HepG2 (cell line): Measurements from ENCODE around the gene BRD2. TPM values are rescaled to one million over a fixed set of nuclear protein-coding genes. Genes with fewer than 3 reads are reported as not detected.

Source experiments
- ATAC-seq: fragments of 200-7000 bp; cut with Tn5 transposase; 3 replicates; pipeline ENCODE4 v1.9.1; 2020; ENCODE audit warnings: mild to moderate bottlenecking, moderate library complexity
- BruUV-seq: library from RNA; stranded (reverse); fragments of 400-500 nt; replicated peaks from 2 replicates; lab custom pipeline; 2021; lab: Mats Ljungman, UMichigan
- CTCF ChIA-PET: fragments of 300-600 bp; formaldehyde crosslinking; extraction: SDS; loops from one replicate; lab custom pipeline; 2021; ENCODE audit warnings: low total read pairs, inconsistent platforms, low intra/inter-chr PET ratio; lab: Yijun Ruan, JAX
- POLR2A ChIA-PET: fragments of 350-600 bp; sonication (Branson Sonifier 250); formaldehyde crosslinking; loops from one replicate; lab custom pipeline; 2020; ENCODE audit warnings: antibody characterized with exemption, inconsistent platforms; lab: Yijun Ruan, JAX
- DNase-seq: peaks from one replicate; pipeline ENCODE4 v3.0.0-alpha.2; 2015; ENCODE audit warnings: low spot score
- FAIRE-seq: peaks from 3 replicates; lab custom pipeline; 2011; peaks lifted over from hg19 to GRCh38; lab: Jason Lieb, UNC
- H2AFZ ChIP-seq: one replicate; pipeline ENCODE4 v1.6.1; 2011; ENCODE audit warnings: low read length, inconsistent platforms
- H3K27ac ChIP-seq: fragments of 300-600 bp; 3 replicates; pipeline ENCODE4 v1.8.0; 2011; ENCODE audit warnings: mixed run types, mild to moderate bottlenecking, mixed read lengths, low read length, inconsistent platforms; ENCODE audit not compliant: insufficient read depth; ENCODE audit errors: extremely low read length
- H3K27me3 ChIP-seq, 2 experiments: fragments of 200-600 bp in 1 of 2; 2 replicates in 1 of 2; 3 replicates in 1 of 2; pipeline versions ENCODE4 v1.6.0 to v1.8.0; 2011; ENCODE audit warnings: low read length in 2 of 2, mild to moderate bottlenecking in 2 of 2, moderate library complexity in 2 of 2, inconsistent platforms in 1 of 2; ENCODE audit not compliant: insufficient read depth in 2 of 2, control insufficient read depth in 1 of 2
- H3K36me3 ChIP-seq, 2 experiments: fragments of 200-600 bp in 1 of 2; replicated peaks in 1 of 2; 2 replicates in 1 of 2; 3 replicates in 1 of 2; pipeline versions ENCODE4 v1.5.1 to v1.8.0; 2011; ENCODE audit warnings: low read length in 2 of 2, inconsistent platforms in 1 of 2; ENCODE audit not compliant: insufficient read depth in 2 of 2, control insufficient read depth in 1 of 2
- H3K4me1 ChIP-seq: 2 replicates; pipeline ENCODE4 v1.5.1; 2012; ENCODE audit warnings: low read length, inconsistent platforms; ENCODE audit not compliant: insufficient read depth
- H3K4me2 ChIP-seq: 2 replicates; pipeline ENCODE4 v1.6.0; 2011; ENCODE audit warnings: low read depth, low read length, inconsistent platforms
- H3K4me3 ChIP-seq, 3 experiments: fragments of 200-600 bp in 1 of 3; sonication (generic), shearing (Covaris generic) in 1 of 3; replicated peaks in 1 of 3; 2 replicates each; pipeline ENCODE4 v1.5.1; 2011 to 2016; ENCODE audit warnings: low read length in 3 of 3, inconsistent platforms in 2 of 3, low read depth in 2 of 3, mild to moderate bottlenecking in 2 of 3, control low read depth in 1 of 3, mixed read lengths in 1 of 3; ENCODE audit not compliant: insufficient read depth in 1 of 3
- H3K79me2 ChIP-seq: one replicate; pipeline ENCODE4 v1.6.1; 2011; ENCODE audit warnings: low read length, inconsistent platforms; ENCODE audit not compliant: insufficient read depth
- H3K9ac ChIP-seq: 2 replicates; pipeline ENCODE4 v1.6.0; 2011; ENCODE audit warnings: mild to moderate bottlenecking, low read depth, low read length, inconsistent platforms; ENCODE audit not compliant: insufficient read depth
- H3K9me3 ChIP-seq: 2 replicates; pipeline ENCODE4 v1.5.1; 2012; ENCODE audit warnings: mild to moderate bottlenecking, low read length
- H4K20me1 ChIP-seq: 2 replicates; pipeline ENCODE4 v1.6.0; 2011; ENCODE audit warnings: inconsistent platforms, mild to moderate bottlenecking, low read length, moderate library complexity; ENCODE audit not compliant: insufficient read depth
- CREB1 ChIP-seq, 2 experiments: fragments of 450-650 bp in 1 of 2; IDR thresholded peaks; 2 replicates each; pipeline ENCODE4 v1.6.1; 2016 to 2017; ENCODE audit warnings: control low read depth in 1 of 2, mild to moderate bottlenecking in 1 of 2, missing compliant biosample characterization in 1 of 2, missing genetic modification characterization in 1 of 2
- DPF2 ChIP-seq: sonication (generic); formaldehyde crosslinking; IDR thresholded peaks from 2 replicates; pipeline ENCODE4 v1.4.0; 2020; ENCODE audit warnings: mild to moderate bottlenecking, low read depth, missing genetic modification reagents, borderline replicate concordance
- KAT7 ChIP-seq: IDR thresholded peaks from 2 replicates; pipeline ENCODE4 v1.6.1; 2018; ENCODE audit warnings: borderline replicate concordance, missing compliant biosample characterization
- RFX5 ChIP-seq: IDR thresholded peaks from 2 replicates; pipeline ENCODE4 v1.6.1; 2011; ENCODE audit warnings: low read depth, low read length, improper control_type of control experiment
- RFXANK ChIP-seq: IDR thresholded peaks from 2 replicates; pipeline ENCODE4 v1.6.1; 2016
- RFXAP ChIP-seq: sonication (generic); formaldehyde crosslinking; IDR thresholded peaks from 2 replicates; pipeline ENCODE4 v1.4.0; 2020; ENCODE audit warnings: missing genetic modification reagents, borderline replicate concordance
- SAP130 ChIP-seq: IDR thresholded peaks from 2 replicates; pipeline ENCODE4 v1.6.1; 2016; ENCODE audit warnings: low read depth
- WGBS: methylation state at CpG from one replicate; pipeline ENCODE4 v1.1.6; 2017; ENCODE audit warnings: low lambda C conversion rate; 5-methylcytosine and 5-hydroxymethylcytosine counted together
- in situ Hi-C: cut with HindIII; loops from 2 replicates; pipeline ENCODE4 v1.10.0; 2017; ENCODE audit warnings: low pct_unique_long_range_greater_than_20kb; ENCODE audit not compliant: extremely low pct_ligation_motif_present
- intact Hi-C: fragments of 100-400 bp; cut with micrococcal nuclease; formaldehyde crosslinking; loops from one replicate; pipeline ENCODE4 v1.10.0; 2022; ENCODE audit not compliant: unreplicated experiment
- polyA plus RNA-seq, 8 experiments: library from polyadenylated mRNA; depleted of rRNA in 3 of 8; stranded (reverse) in 7 of 8; unstranded in 1 of 8; fragments of >200 nt; fragmentation: Illumina TruSeq in 4 of 8; extraction: Trizol in 4 of 8; gene quantifications; 2 replicates each; pipeline versions ENCODE4 v1.2.1 to v1.2.3, GENCODE V29; 2011 to 2016; ENCODE audit warnings: low read depth in 4 of 8, missing spikeins in 1 of 8, mixed read lengths in 1 of 8; ENCODE audit not compliant: insufficient read depth in 1 of 8
- total RNA-seq, 5 experiments: library from RNA; depleted of rRNA; stranded (reverse); fragments of >200 nt; fragmentation: Illumina TruSeq; extraction: Trizol; gene quantifications; 2 replicates each; pipeline ENCODE4 v1.2.3, GENCODE V29; 2016; ENCODE audit warnings: low read depth in 1 of 5

Gene BRD2
- total and polyA plus RNA-seq, 2 of the 13 experiments (the other 11 are each of a cell fraction or from before 2014, with no cell fraction given): 143 to 202 TPM

- 14% methylated on average over 6 of the region's 6 CpGs for WGBS
- FAIRE-seq (no peak), DNase-seq (no peak), ATAC-seq (no peak)
- Histone ChIP-seq H2AFZ (no peak overlapping the region), H3K27ac (no peak overlapping the region), H3K79me2 (no peaks in the 10 kb centered on the region), H3K4me1 (no peaks in the 10 kb centered on the region), H4K20me1 (no peaks in the 10 kb centered on the region), H3K9ac (no peak overlapping the region), H3K4me2 (no peak overlapping the region), H3K4me3 (no peak overlapping the region), H3K9me3 (no peaks in the 10 kb centered on the region), H3K36me3 (no peaks in the 10 kb centered on the region), H3K27me3 (no peaks in the 10 kb centered on the region; a peak in 1 of 5 replicates)
- POLR2A ChIA-PET: no interaction called here
- TF ChIP-seq SAP130 (CRISPR knock-in tag) (no peak), RFXANK (peak; percentile 96), RFXAP (CRISPR knock-in tag) (peak; percentile 88), CREB1 (IDR thresholded peaks at IDR 0.05) (no peak), CREB1 (CRISPR knock-in tag; IDR thresholded peaks at IDR 0.05) (peak; percentile 39; the same call in 1 of the 2 replicates), RFX5 (peak; percentile 97)
- intact Hi-C loops (no loop called here), in situ Hi-C loops (no loop called here)
- BruUV-seq: no TSS peak
- CTCF ChIA-PET: no interaction called here
Observed at GRCh38 chr6:33029328-33030184, 61.2 kb downstream of the BRD2 start.

GRCh38 chr6:33030245-33030644 lies 61.9 kb downstream of the BRD2 start:
- BruUV-seq: no TSS peak
- TF ChIP-seq KAT7 (CRISPR knock-in tag) (no peak), DPF2 (CRISPR knock-in tag) (no peak)
- POLR2A ChIA-PET: no interaction called here
- H3K9ac ChIP-seq: no peak overlapping the region
- CTCF ChIA-PET: no interaction called here
- no peaks in the 10 kb centered on the region for H4K20me1 ChIP-seq
- H3K36me3 ChIP-seq: no peaks in the 10 kb centered on the region
- H3K4me3 ChIP-seq: no peak overlapping the region
- no peaks in the 10 kb centered on the region for H3K79me2 ChIP-seq
- ATAC-seq: no peak
- no peak for FAIRE-seq
- no peaks in the 10 kb centered on the region for H3K4me1 ChIP-seq
- intact Hi-C loops: no loop called here
- H3K27me3 ChIP-seq: no peaks in the 10 kb centered on the region; a peak in 1 of 5 replicates
- H2AFZ ChIP-seq: no peak overlapping the region
- no peak overlapping the region for H3K4me2 ChIP-seq
- DNase-seq: no peak
- no peaks in the 10 kb centered on the region for H3K9me3 ChIP-seq
- in situ Hi-C loops: no loop called here
- 0% methylated on average over 3 of the region's 3 CpGs for WGBS
- H3K27ac ChIP-seq: no peak overlapping the region

Other genes with a start within 250 kb of the BRD2 start
- gene HLA-DQA2, start 227.2 kb upstream of the BRD2 start, total RNA-seq (2016; rRNA removed; fragmentation: Illumina TruSeq; extraction: Trizol): not detected in 2 replicates
- gene HLA-DQA2, start 227.2 kb upstream of the BRD2 start, polyA plus RNA-seq (2011; rRNA removed): not detected in 2 replicates
- gene HLA-DQB2, start 205.1 kb upstream of the BRD2 start, total RNA-seq (2016; rRNA removed; fragmentation: Illumina TruSeq; extraction: Trizol): not detected in 2 replicates
- gene HLA-DQB2, start 205.1 kb upstream of the BRD2 start, polyA plus RNA-seq (2011; rRNA removed): not detected in 2 replicates
- not detected in 2 replicates for gene HLA-DOB, start 151.6 kb upstream of the BRD2 start, total RNA-seq (2016; rRNA removed; fragmentation: Illumina TruSeq; extraction: Trizol)
- gene HLA-DOB, start 151.6 kb upstream of the BRD2 start, polyA plus RNA-seq (2011; rRNA removed): 0.09 TPM in 1 of 2 replicates, not detected in the other
- gene TAP2, start 129.9 kb upstream of the BRD2 start, total RNA-seq (2016; rRNA removed; fragmentation: Illumina TruSeq; extraction: Trizol): 9.8 and 17.6 TPM in 2 replicates
- gene TAP2, start 129.9 kb upstream of the BRD2 start, polyA plus RNA-seq (2011; rRNA removed): 10.3 and 16.2 TPM in 2 replicates
- gene PSMB8, start 124.5 kb upstream of the BRD2 start, total RNA-seq (2016; rRNA removed; fragmentation: Illumina TruSeq; extraction: Trizol): 64.7 and 74.9 TPM in 2 replicates
- gene PSMB8, start 124.5 kb upstream of the BRD2 start, polyA plus RNA-seq (2011; rRNA removed): 30.7 and 41.2 TPM in 2 replicates
- 23.0 and 52.2 TPM in 2 replicates for gene TAP1, start 114.9 kb upstream of the BRD2 start, total RNA-seq (2016; rRNA removed; fragmentation: Illumina TruSeq; extraction: Trizol)
- 31.2 and 34.5 TPM in 2 replicates for gene TAP1, start 114.9 kb upstream of the BRD2 start, polyA plus RNA-seq (2011; rRNA removed)
- 16.0 and 21.4 TPM in 2 replicates for gene PSMB9, start 114.4 kb upstream of the BRD2 start, total RNA-seq (2016; rRNA removed; fragmentation: Illumina TruSeq; extraction: Trizol)
- 15.6 and 17.3 TPM in 2 replicates for gene PSMB9, start 114.4 kb upstream of the BRD2 start, polyA plus RNA-seq (2011; rRNA removed)
- gene HLA-DMB, start 27.6 kb upstream of the BRD2 start, total RNA-seq (2016; rRNA removed; fragmentation: Illumina TruSeq; extraction: Trizol): not detected in 2 replicates
- not detected in 2 replicates for gene HLA-DMB, start 27.6 kb upstream of the BRD2 start, polyA plus RNA-seq (2011; rRNA removed)
- gene HLA-DMA, start 15.5 kb upstream of the BRD2 start, total RNA-seq (2016; rRNA removed; fragmentation: Illumina TruSeq; extraction: Trizol): 0.71 and 1.3 TPM in 2 replicates
- gene HLA-DMA, start 15.5 kb upstream of the BRD2 start, polyA plus RNA-seq (2011; rRNA removed): 0.70 and 1.7 TPM in 2 replicates
- 0.07 and 0.09 TPM in 2 replicates for gene HLA-DOA, start 41.0 kb downstream of the BRD2 start, total RNA-seq (2016; rRNA removed; fragmentation: Illumina TruSeq; extraction: Trizol)
- gene HLA-DOA, start 41.0 kb downstream of the BRD2 start, polyA plus RNA-seq (2011; rRNA removed): 0.03 TPM in 1 of 2 replicates, not detected in the other
- not detected in 2 replicates for gene HLA-DPA1, start 105.1 kb downstream of the BRD2 start, total RNA-seq (2016; rRNA removed; fragmentation: Illumina TruSeq; extraction: Trizol)
- gene HLA-DPA1, start 105.1 kb downstream of the BRD2 start, polyA plus RNA-seq (2011; rRNA removed): not detected in 2 replicates
- gene HLA-DPB1, start 107.4 kb downstream of the BRD2 start, total RNA-seq (2016; rRNA removed; fragmentation: Illumina TruSeq; extraction: Trizol): not detected in 2 replicates
- not detected in 2 replicates for gene HLA-DPB1, start 107.4 kb downstream of the BRD2 start, polyA plus RNA-seq (2011; rRNA removed)
- 0.29 and 0.55 TPM in 2 replicates for gene COL11A2, start 223.9 kb downstream of the BRD2 start, total RNA-seq (2016; rRNA removed; fragmentation: Illumina TruSeq; extraction: Trizol)
- gene COL11A2, start 223.9 kb downstream of the BRD2 start, polyA plus RNA-seq (2011; rRNA removed): 0.55 and 0.73 TPM in 2 replicates
- gene RXRB, start 232.1 kb downstream of the BRD2 start, total RNA-seq (2016; rRNA removed; fragmentation: Illumina TruSeq; extraction: Trizol): 21.2 and 26.7 TPM in 2 replicates
- 55.7 and 62.8 TPM in 2 replicates for gene RXRB, start 232.1 kb downstream of the BRD2 start, polyA plus RNA-seq (2011; rRNA removed)
- 127 and 229 TPM in 2 replicates for gene SLC39A7, start 232.3 kb downstream of the BRD2 start, total RNA-seq (2016; rRNA removed; fragmentation: Illumina TruSeq; extraction: Trizol)
- gene SLC39A7, start 232.3 kb downstream of the BRD2 start, polyA plus RNA-seq (2011; rRNA removed): 142 and 181 TPM in 2 replicates
- 12.6 and 13.5 TPM in 2 replicates for gene HSD17B8, start 236.1 kb downstream of the BRD2 start, total RNA-seq (2016; rRNA removed; fragmentation: Illumina TruSeq; extraction: Trizol)
- 20.1 and 21.6 TPM in 2 replicates for gene HSD17B8, start 236.1 kb downstream of the BRD2 start, polyA plus RNA-seq (2011; rRNA removed)
- gene RING1, start 239.9 kb downstream of the BRD2 start, total RNA-seq (2016; rRNA removed; fragmentation: Illumina TruSeq; extraction: Trizol): 19.8 and 23.9 TPM in 2 replicates
- gene RING1, start 239.9 kb downstream of the BRD2 start, polyA plus RNA-seq (2011; rRNA removed): 33.6 and 42.9 TPM in 2 replicates